Stimulated activated CD8-positive, alpha-beta memory T cell treated with anti-CD3 and anti-CD28 coated beads, Interleukin-15, amount 100 ng/mL, for 4 hours (primary cell): ENCODE measurements around the gene SETBP1.

Experiments
- DNase-seq, 2 donors: peaks; one replicate each; pipeline ENCODE4 v3.0.0-alpha.2; 2020; ENCODE audit warnings: low read depth in 2 of 2

SETBP1 gene

GRCh38 chr18:45109706-45110105, 429.0 kb downstream of the SETBP1 start:
- no peak for DNase-seq

GRCh38 chr18:45110577-45111501, 430.2 kb downstream of the SETBP1 start:
- no peak for DNase-seq

- DNase-seq, result no peak
Measured at GRCh38 chr18:45111502-45111848, 430.8 kb downstream of the SETBP1 start.

GRCh38 chr18:45112682-45113081, 432.0 kb downstream of the SETBP1 start:
- DNase-seq, result no peak

- DNase-seq, result no peak
Measured at GRCh38 chr18:45116116-45116515, 435.4 kb downstream of the SETBP1 start.
